Prostate gland (tissue), 2 donors: Measurements from ENCODE around the gene METAP1. TPM values are rescaled to one million over a fixed set of nuclear protein-coding genes. Genes with fewer than 3 reads are reported as not detected.

Experiments used
- DNase-seq: peaks from one replicate; pipeline ENCODE4 v3.0.0-alpha.2; 2019; ENCODE audit warnings: low spot score
- H3K27ac ChIP-seq, 2 donors: fragments of 200-600 bp; sonication (generic); 2 replicates each; pipeline ENCODE4 v1.5.1; 2017 to 2019
- H3K27me3 ChIP-seq: fragments of 200-600 bp; sonication (generic); replicated peaks from 2 replicates; pipeline ENCODE4 v1.5.1; 2019; ENCODE audit not compliant: insufficient read depth
- H3K36me3 ChIP-seq, 2 donors: fragments of 200-600 bp; sonication (generic); 1 replicate in 1 of 2; 2 replicates in 1 of 2; pipeline versions ENCODE4 v1.5.1 to v1.8.1; 2017 to 2019
- H3K4me1 ChIP-seq: fragments of 200-600 bp; sonication (generic); replicated peaks from 2 replicates; pipeline ENCODE4 v1.5.1; 2019
- H3K4me3 ChIP-seq, 2 donors: fragments of 200-600 bp; sonication (generic); 2 replicates each; pipeline ENCODE4 v1.5.1; 2017 to 2019
- H3K9me3 ChIP-seq: fragments of 200-600 bp; sonication (generic); 2 replicates; pipeline ENCODE4 v1.5.1; 2017
- CTCF ChIP-seq, 4 experiments: fragments of 200-600 bp in 2 of 4; fragments of 450-650 bp in 2 of 4; sonication (generic) in 2 of 4; IDR thresholded peaks; 1 replicate in 3 of 4; 2 replicates in 1 of 4; pipeline ENCODE4 v1.5.1; 2016 to 2019; ENCODE audit warnings: antibody characterized with exemption in 4 of 4, mild to moderate bottlenecking in 2 of 4, moderate library complexity in 2 of 4
- POLR2A ChIP-seq: fragments of 450-650 bp; IDR thresholded peaks from one replicate; pipeline ENCODE4 v1.6.1; 2016; ENCODE audit warnings: antibody characterized with exemption, mild to moderate bottlenecking
- POLR2AphosphoS5 ChIP-seq: sonication (generic); formaldehyde crosslinking; IDR thresholded peaks from one replicate; pipeline ENCODE4 v1.6.1; 2017; ENCODE audit warnings: antibody characterized with exemption
- WGBS: methylation state at CpG from one replicate; pipeline ENCODE4 v1.1.5; 2018; 5-methylcytosine and 5-hydroxymethylcytosine counted together
- intact Hi-C: fragments of 100-400 bp; cut with DNase I; formaldehyde crosslinking; loops from one replicate; pipeline ENCODE4 v1.14.2; 2022
- total RNA-seq, 2 donors: library from RNA; depleted of rRNA; stranded (reverse); fragments of >200 nt; gene quantifications; one replicate each; pipeline ENCODE4 v1.1.0, GENCODE V29; 2016

Gene METAP1
- total RNA-seq, 2 donors from 2014 or later = 55.3 to 70.1 TPM

GRCh38 chr4:99024481-99025275, 29.2 kb downstream of the METAP1 start:
- H3K27ac ChIP-seq = peak overlapping the region in 1 of 2 donors; percentile 12
- H3K27me3 ChIP-seq = no peaks in the 10 kb centered on the region
- no peak for TF ChIP-seq POLR2A
- no peak for TF ChIP-seq POLR2AphosphoS5
- TF ChIP-seq CTCF (IDR thresholded peaks at IDR 0.05) = peak in 2 of 4 experiments; percentile 11 to 15
- WGBS = 67% methylated on average over 7 of the region's 7 CpGs
- no peaks in the 10 kb centered on the region for H3K4me1 ChIP-seq
- peak; percentile 33 for DNase-seq
- no peaks in the 10 kb centered on the region for H3K9me3 ChIP-seq
- H3K4me3 ChIP-seq = no peak overlapping the region
- no peaks in the 10 kb centered on the region for H3K36me3 ChIP-seq
- intact Hi-C loops = no loop called here

GRCh38 chr4:99025506-99025905, 30.0 kb downstream of the METAP1 start:
- no peak overlapping the region for H3K4me3 ChIP-seq
- intact Hi-C loops = no loop called here
- DNase-seq = no peak
- 42% methylated on average over 1 of the region's 1 CpG for WGBS
- no peaks in the 10 kb centered on the region for H3K36me3 ChIP-seq
- H3K4me1 ChIP-seq = no peaks in the 10 kb centered on the region
- TF ChIP-seq POLR2A (no peak), POLR2AphosphoS5 (no peak), CTCF (IDR thresholded peaks at IDR 0.05) (no peak)
- H3K27me3 ChIP-seq = no peaks in the 10 kb centered on the region
- H3K9me3 ChIP-seq = no peaks in the 10 kb centered on the region
- H3K27ac ChIP-seq = no peak overlapping the region

DNA sequence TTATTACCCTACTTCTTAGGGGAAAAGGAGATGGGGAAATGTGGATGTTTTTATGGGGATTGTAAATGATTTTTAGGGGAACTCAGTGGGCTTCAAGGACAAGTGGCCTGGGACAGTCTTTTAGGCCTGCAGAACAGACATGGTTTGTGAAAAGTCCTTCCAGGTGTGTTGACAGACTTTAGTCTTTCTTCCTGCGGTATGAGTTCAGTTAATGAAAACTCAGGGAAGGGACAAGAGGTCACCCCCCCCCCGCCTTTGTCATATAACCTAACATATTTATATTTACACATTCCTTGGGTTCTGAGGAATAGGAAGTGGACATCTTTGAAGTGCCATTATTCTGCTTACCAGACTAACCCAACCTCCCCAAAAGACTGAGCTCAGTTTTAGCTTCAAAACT, 31.8 kb downstream of the METAP1 start:
- TF ChIP-seq CTCF (IDR thresholded peaks at IDR 0.05) (no peak), POLR2AphosphoS5 (no peak)
- no peak for DNase-seq
- 78% methylated on average over 2 of the region's 2 CpGs for WGBS
- Histone ChIP-seq H3K27me3 (no peaks in the 10 kb centered on the region), H3K36me3 (no peaks in the 10 kb centered on the region), H3K9me3 (no peaks in the 10 kb centered on the region), H3K4me1 (no peaks in the 10 kb centered on the region), H3K4me3 (no peak overlapping the region), H3K27ac (no peak overlapping the region)
- intact Hi-C loops = no loop called here

DNA sequence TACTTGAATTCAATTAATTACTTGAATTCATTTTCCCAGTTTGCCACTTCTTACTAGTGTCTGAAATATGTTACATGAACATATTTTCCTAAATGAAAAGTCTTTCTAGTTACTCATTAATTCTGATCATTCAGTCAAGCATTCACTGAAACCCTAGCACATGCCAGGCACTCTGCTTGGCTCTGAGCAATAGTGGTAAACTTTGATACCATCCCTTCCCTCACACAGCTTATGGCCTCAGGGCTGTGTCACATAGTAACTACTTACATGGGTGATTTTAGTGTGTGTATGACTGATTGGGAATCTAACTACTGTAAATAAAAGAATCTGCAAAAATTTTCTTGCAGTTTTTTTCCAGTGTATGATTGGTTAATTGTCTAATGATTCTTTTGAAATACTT, 32.7 kb downstream of the METAP1 start:
- H3K27ac ChIP-seq = no peak overlapping the region
- DNase-seq = no peak
- H3K4me3 ChIP-seq = no peak overlapping the region
- no peaks in the 10 kb centered on the region for H3K9me3 ChIP-seq
- no peaks in the 10 kb centered on the region for H3K4me1 ChIP-seq
- no peaks in the 10 kb centered on the region for H3K36me3 ChIP-seq
- no peaks in the 10 kb centered on the region for H3K27me3 ChIP-seq
- intact Hi-C loops = no loop called here
- no peak for TF ChIP-seq CTCF (IDR thresholded peaks at IDR 0.05)
- no peak for TF ChIP-seq POLR2A
- TF ChIP-seq POLR2AphosphoS5 = no peak
